Glutamatergic neuron (in vitro differentiated cells): Measurements from ENCODE around the gene TMOD1. TPM values are rescaled to one million over a fixed set of nuclear protein-coding genes. Genes with fewer than 3 reads are reported as not detected.

Experiments used
- DNase-seq: peaks from one replicate; pipeline ENCODE4 v3.0.0; 2022
- H3K27ac Mint-ChIP-seq: one replicate; pipeline ENCODE4 v1.8.0; 2020; ENCODE audit warnings: mild to moderate bottlenecking, mixed read lengths, inconsistent platforms; ENCODE audit not compliant: unreplicated experiment
- H3K27me3 Mint-ChIP-seq: one replicate; pipeline ENCODE4 v1.8.0; 2020; ENCODE audit warnings: mild to moderate bottlenecking, moderate library complexity, mixed read lengths, inconsistent platforms; ENCODE audit not compliant: unreplicated experiment
- H3K36me3 Mint-ChIP-seq: one replicate; pipeline ENCODE4 v1.8.0; 2020; ENCODE audit warnings: mild to moderate bottlenecking, mixed read lengths, inconsistent platforms; ENCODE audit not compliant: unreplicated experiment
- H3K4me1 Mint-ChIP-seq: one replicate; pipeline ENCODE4 v1.8.0; 2020; ENCODE audit warnings: mild to moderate bottlenecking, low read depth, mixed read lengths, inconsistent platforms; ENCODE audit not compliant: unreplicated experiment
- H3K4me3 Mint-ChIP-seq: one replicate; pipeline ENCODE4 v1.8.0; 2020; ENCODE audit warnings: mild to moderate bottlenecking, mixed read lengths, inconsistent platforms; ENCODE audit not compliant: unreplicated experiment
- H3K9me3 Mint-ChIP-seq: one replicate; pipeline ENCODE4 v1.8.0; 2020; ENCODE audit warnings: mild to moderate bottlenecking, moderate library complexity, mixed read lengths, inconsistent platforms; ENCODE audit not compliant: unreplicated experiment
- total RNA-seq: library from RNA; stranded (reverse); fragmentation: NEBNext Ultra II Directional; extraction: Animal tissue kit (Norgen Biotek cat#: 25700); gene quantifications from one replicate; pipeline ENCODE4 v1.2.1, GENCODE V29; 2021; ENCODE audit not compliant: unreplicated experiment
- TF ChIP-seq, protein P1 (sequence below): fragments of 200-600 bp; sonication (generic); IDR thresholded peaks from one replicate; pipeline ENCODE4 v1.5.0; 2021; ENCODE audit not compliant: partially characterized antibody, unreplicated experiment

TMOD1 gene
- total RNA-seq, 1 donor from 2014 or later, result 0.64 TPM

GRCh38 chr9:97598461-97599288, 97.2 kb downstream of the TMOD1 start:
- Mint-ChIP-seq H3K4me3 (no peak overlapping the region), H3K9me3 (peaks cover 2% of the 10 kb centered on the region), H3K27ac (no peak overlapping the region)

GRCh38 chr9:97599314-97599846, 97.9 kb downstream of the TMOD1 start:
- Mint-ChIP-seq H3K9me3 (peaks cover 2% of the 10 kb centered on the region), H3K36me3 (no peaks in the 10 kb centered on the region), H3K27ac (no peak overlapping the region), H3K4me3 (no peak overlapping the region), H3K4me1 (no peaks in the 10 kb centered on the region), H3K27me3 (no peaks in the 10 kb centered on the region)
- no peak for DNase-seq
- TF ChIP-seq, protein P1, sequence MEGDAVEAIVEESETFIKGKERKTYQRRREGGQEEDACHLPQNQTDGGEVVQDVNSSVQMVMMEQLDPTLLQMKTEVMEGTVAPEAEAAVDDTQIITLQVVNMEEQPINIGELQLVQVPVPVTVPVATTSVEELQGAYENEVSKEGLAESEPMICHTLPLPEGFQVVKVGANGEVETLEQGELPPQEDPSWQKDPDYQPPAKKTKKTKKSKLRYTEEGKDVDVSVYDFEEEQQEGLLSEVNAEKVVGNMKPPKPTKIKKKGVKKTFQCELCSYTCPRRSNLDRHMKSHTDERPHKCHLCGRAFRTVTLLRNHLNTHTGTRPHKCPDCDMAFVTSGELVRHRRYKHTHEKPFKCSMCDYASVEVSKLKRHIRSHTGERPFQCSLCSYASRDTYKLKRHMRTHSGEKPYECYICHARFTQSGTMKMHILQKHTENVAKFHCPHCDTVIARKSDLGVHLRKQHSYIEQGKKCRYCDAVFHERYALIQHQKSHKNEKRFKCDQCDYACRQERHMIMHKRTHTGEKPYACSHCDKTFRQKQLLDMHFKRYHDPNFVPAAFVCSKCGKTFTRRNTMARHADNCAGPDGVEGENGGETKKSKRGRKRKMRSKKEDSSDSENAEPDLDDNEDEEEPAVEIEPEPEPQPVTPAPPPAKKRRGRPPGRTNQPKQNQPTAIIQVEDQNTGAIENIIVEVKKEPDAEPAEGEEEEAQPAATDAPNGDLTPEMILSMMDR, result no peak

More at GRCh38 chr9:97598461-97599288, 97.2 kb downstream of the TMOD1 start:
- no peaks in the 10 kb centered on the region for H3K27me3 Mint-ChIP-seq
- H3K4me1 Mint-ChIP-seq, result no peaks in the 10 kb centered on the region
- H3K36me3 Mint-ChIP-seq, result no peaks in the 10 kb centered on the region
- TF ChIP-seq, protein P1, result peak; percentile 69
- DNase-seq, result peak; percentile 70

DNA sequence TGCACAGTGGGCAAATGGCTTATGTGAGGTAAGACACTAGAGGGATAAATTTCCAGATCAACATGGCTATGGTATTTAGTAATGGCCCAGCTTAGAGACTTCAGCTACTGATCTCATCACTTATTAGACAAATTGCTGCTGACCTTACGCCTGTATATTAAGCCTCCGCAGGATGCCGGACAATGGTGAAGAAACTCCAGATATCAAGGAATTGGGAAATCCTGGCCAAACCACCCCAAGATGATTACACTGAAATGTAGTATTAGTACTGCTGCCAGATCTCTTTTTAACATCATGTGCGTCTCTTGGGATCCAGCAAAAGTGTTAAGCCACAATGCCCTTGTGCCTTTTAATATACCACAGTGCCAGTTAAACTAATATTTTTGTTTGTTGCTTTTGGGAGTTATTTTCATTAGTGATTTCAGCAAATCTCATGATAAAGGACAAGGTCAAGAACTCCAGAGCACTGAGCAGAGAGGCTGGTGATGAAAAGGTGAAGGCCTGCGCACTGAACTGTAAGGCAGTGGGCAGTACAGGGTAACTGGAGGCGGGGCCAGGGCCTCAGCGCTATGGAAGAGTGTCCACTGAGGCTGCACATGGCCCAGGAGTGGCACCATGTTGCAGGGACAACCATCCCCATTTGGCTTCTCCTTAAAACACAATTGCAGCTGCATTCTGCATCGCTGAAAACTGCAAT, 99.2 kb downstream of the TMOD1 start:
- no peak overlapping the region for H3K27ac Mint-ChIP-seq
- peaks cover 2% of the 10 kb centered on the region for H3K9me3 Mint-ChIP-seq
- no peaks in the 10 kb centered on the region for H3K4me1 Mint-ChIP-seq
- no peak for DNase-seq
- no peaks in the 10 kb centered on the region for H3K27me3 Mint-ChIP-seq
- TF ChIP-seq, protein P1, result no peak
- no peak overlapping the region for H3K4me3 Mint-ChIP-seq
- H3K36me3 Mint-ChIP-seq, result no peaks in the 10 kb centered on the region

DNA sequence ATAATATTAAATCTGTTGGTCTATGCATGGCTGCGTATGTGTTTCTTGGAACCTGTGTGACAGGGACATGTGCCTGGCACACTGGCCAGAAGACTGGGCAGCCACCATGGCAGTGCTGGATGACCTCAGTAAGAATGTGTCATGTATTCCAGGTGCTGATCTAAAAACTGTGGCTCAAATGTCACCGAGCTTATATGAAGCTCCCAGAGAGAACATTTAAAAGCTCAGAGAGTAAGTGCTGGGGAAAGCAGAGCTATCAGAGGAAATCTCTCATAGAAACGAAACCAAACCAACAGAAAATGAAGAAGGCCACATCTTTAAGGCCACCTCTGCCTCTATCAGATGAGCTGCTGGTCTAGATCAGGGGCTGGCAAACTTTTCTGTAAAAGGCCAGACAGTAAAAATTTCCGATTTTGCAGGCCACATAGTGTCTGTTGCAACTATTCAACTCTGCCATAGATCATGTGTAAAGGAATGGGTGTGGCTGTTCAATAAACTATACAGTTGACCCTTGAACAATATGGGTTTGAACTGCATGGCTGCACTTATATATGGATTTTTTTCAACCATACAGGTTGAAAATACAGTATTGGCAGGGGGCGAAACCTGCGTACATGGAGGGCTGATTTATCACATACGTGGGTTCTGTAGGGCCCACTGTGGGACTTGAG, 99.9 kb downstream of the TMOD1 start:
- TF ChIP-seq, protein P1, result no peak
- H3K27me3 Mint-ChIP-seq, result no peaks in the 10 kb centered on the region
- H3K36me3 Mint-ChIP-seq, result no peaks in the 10 kb centered on the region
- peaks cover 2% of the 10 kb centered on the region for H3K9me3 Mint-ChIP-seq
- H3K27ac Mint-ChIP-seq, result no peak overlapping the region
- H3K4me1 Mint-ChIP-seq, result no peaks in the 10 kb centered on the region
- no peak for DNase-seq
- H3K4me3 Mint-ChIP-seq, result no peak overlapping the region
